Measurements from ENCODE around the gene PCNX3.
A peak's percentile ranks its signal among the peaks of the same experiment; 100 is the strongest.

PCNX3 gene

DNA sequence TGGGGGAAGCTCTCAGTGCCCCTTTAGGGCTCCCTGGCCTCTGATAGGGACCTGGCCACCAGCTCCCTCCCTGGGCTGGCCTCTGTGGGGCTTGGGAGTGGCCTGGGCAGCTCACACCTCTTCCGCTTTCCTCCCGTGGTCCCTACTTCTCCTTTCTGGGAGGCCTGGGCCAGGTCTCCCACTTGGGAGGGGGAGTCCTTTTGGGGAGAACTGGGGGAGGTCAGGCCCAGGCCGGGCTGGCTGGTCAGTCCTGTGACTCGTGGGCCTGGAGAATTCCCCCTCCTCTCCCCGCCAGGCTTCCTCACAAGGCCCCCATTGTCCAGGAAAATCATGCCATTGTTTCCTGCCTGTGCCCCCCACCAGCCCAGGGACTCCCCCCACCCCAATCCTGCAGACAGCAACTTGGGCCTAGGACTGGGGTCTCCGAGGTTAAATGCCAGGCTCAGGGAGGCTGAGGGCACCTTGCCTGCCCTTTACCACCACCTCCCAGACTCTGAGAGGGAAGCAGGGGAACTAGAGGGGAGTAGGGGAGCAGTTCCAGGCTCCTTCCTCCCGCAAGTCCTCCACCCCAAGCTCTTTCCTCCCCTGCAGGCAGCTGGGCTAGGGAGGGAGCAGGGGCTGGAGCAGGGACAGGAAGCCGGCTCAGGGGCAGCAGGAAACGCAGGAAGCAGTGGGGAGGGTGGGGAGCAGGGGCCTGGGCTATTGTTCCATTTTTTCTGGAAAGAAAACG is 4.4 kb upstream of the PCNX3 start:
- Histone ChIP-seq H3K27ac (ENCODE audit: poor library complexity, severe bottlenecking) (no peak overlapping the region), H3K27me3 (ENCODE audit: insufficient read depth, poor library complexity, severe bottlenecking) (no peaks in the 10 kb centered on the region), H3K4me3 (ENCODE audit: severe bottlenecking) (no peak overlapping the region), H3K4me1 (ENCODE audit: insufficient read depth, poor library complexity, severe bottlenecking) (no peaks in the 10 kb centered on the region), H3K36me3 (ENCODE audit: low read depth) (peaks cover 12% of the 10 kb centered on the region), H3K9me3 (ENCODE audit: severe bottlenecking) (no peaks in the 10 kb centered on the region)
- no peak for TF ChIP-seq CTCF (IDR thresholded peaks at IDR 0.05; ENCODE audit: poor library complexity, severe bottlenecking)
- no peak for ATAC-seq (ENCODE audit: low read depth)
- DNase-seq (ENCODE audit: low spot score), result no peak

GRCh38 chr11:65611758-65612603 is 3.6 kb upstream of the PCNX3 start:
- peaks cover 4% of the 10 kb centered on the region; the same call in 1 of the 2 replicates for H3K36me3 ChIP-seq (ENCODE audit: low read depth)
- H3K27ac ChIP-seq (ENCODE audit: poor library complexity, severe bottlenecking), result no peak overlapping the region
- no peak overlapping the region for H3K4me3 ChIP-seq (ENCODE audit: severe bottlenecking)
- ATAC-seq (ENCODE audit: low read depth) (no peak), DNase-seq (ENCODE audit: low spot score) (no peak)
- TF ChIP-seq CTCF (IDR thresholded peaks at IDR 0.05; ENCODE audit: poor library complexity, severe bottlenecking), result no peak
- no peaks in the 10 kb centered on the region for H3K4me1 ChIP-seq (ENCODE audit: insufficient read depth, poor library complexity, severe bottlenecking)
- H3K27me3 ChIP-seq (ENCODE audit: insufficient read depth, poor library complexity, severe bottlenecking), result no peaks in the 10 kb centered on the region
- H3K9me3 ChIP-seq (ENCODE audit: severe bottlenecking), result no peaks in the 10 kb centered on the region

GRCh38 chr11:65612691-65613090 is 2.9 kb upstream of the PCNX3 start:
- peak overlapping the region; percentile 81 for H3K27ac ChIP-seq (ENCODE audit: poor library complexity, severe bottlenecking)
- H3K4me1 ChIP-seq (ENCODE audit: insufficient read depth, poor library complexity, severe bottlenecking), result no peaks in the 10 kb centered on the region

GRCh38 chr11:65613091-65613928 is 2.3 kb upstream of the PCNX3 start:
- TF ChIP-seq CTCF (IDR thresholded peaks at IDR 0.05; ENCODE audit: poor library complexity, severe bottlenecking), result no peak
- peak overlapping the region; percentile 54 for H3K4me3 ChIP-seq (ENCODE audit: severe bottlenecking)
- H3K36me3 ChIP-seq (ENCODE audit: low read depth), result peaks cover 5% of the 10 kb centered on the region; the same call in 1 of the 2 replicates
- H3K4me1 ChIP-seq (ENCODE audit: insufficient read depth, poor library complexity, severe bottlenecking), result no peaks in the 10 kb centered on the region
- H3K27ac ChIP-seq (ENCODE audit: poor library complexity, severe bottlenecking), result peak overlapping the region; percentile 81
- peak; percentile 0; the same call in 2 of the 3 replicates for ATAC-seq (ENCODE audit: low read depth)
- no peaks in the 10 kb centered on the region for H3K27me3 ChIP-seq (ENCODE audit: insufficient read depth, poor library complexity, severe bottlenecking)
- no peaks in the 10 kb centered on the region for H3K9me3 ChIP-seq (ENCODE audit: severe bottlenecking)
- no peak for DNase-seq (ENCODE audit: low spot score)

More at GRCh38 chr11:65612691-65613090, 2.9 kb upstream of the PCNX3 start:
- Histone ChIP-seq H3K4me3 (ENCODE audit: severe bottlenecking) (peak overlapping the region; percentile 54), H3K27me3 (ENCODE audit: insufficient read depth, poor library complexity, severe bottlenecking) (no peaks in the 10 kb centered on the region), H3K9me3 (ENCODE audit: severe bottlenecking) (no peaks in the 10 kb centered on the region), H3K36me3 (ENCODE audit: low read depth) (0 out of 2 replicates have a peak, but pooled peaks cover 4% of the 10 kb centered on the region)
- TF ChIP-seq CTCF (IDR thresholded peaks at IDR 0.05; ENCODE audit: poor library complexity, severe bottlenecking), result no peak
- ATAC-seq (ENCODE audit: low read depth) (no peak), DNase-seq (ENCODE audit: low spot score) (no peak)

Measured in RWPE2 (cell line).